HG03103 (cell line): ENCODE results near the gene MAML2.
A peak's percentile ranks its signal among the peaks of the same experiment; 100 is the strongest.
"Not testable (repeated sequence)": the region's sequence is repeated elsewhere in the genome, so short reads cannot be mapped to it uniquely, and the experiment has no call there.

Experiments used
- ATAC-seq: cut with Tn5 transposase; IDR thresholded peaks from one replicate; pipeline ENCODE4 v1.9.1; 2021; ENCODE audit warnings: low read depth; ENCODE audit not compliant: unreplicated experiment

MAML2 gene

GRCh38 chr11:96194581-96195374, 148.2 kb downstream of the MAML2 start:
- ATAC-seq = no peak

DNA sequence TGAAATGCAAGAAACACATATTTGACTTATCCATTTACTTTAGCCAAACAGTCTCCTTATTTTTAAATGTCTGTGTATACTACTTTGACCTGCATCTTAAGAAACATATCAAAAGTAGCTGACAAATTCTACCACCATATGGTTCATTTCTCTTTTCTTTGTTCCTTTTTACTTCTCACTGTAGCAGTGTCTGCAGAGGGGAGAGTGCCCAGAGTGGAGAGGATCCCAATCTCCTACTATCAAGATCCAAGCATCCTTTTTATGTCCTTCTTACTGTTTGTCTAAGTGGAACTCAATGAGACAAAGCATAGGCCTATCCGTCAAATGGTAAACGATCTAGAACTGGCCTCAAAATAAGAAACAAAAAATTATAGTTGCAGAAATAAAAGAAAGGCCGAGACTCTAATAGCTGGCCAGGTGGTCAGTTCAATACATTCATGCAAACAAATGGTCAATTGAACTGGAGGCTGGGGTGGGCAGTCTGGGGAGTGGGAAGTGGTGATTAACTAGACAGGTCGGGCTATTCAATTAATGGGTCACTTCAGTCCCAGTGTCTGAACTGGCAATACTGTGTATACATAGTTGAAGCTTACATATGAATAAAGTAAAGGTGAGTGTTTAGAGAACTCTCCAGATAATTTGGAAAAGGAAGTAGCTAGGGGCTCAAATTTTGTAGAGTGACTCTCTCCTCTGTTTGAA, 149.1 kb downstream of the MAML2 start:
- no peak for ATAC-seq

DNA sequence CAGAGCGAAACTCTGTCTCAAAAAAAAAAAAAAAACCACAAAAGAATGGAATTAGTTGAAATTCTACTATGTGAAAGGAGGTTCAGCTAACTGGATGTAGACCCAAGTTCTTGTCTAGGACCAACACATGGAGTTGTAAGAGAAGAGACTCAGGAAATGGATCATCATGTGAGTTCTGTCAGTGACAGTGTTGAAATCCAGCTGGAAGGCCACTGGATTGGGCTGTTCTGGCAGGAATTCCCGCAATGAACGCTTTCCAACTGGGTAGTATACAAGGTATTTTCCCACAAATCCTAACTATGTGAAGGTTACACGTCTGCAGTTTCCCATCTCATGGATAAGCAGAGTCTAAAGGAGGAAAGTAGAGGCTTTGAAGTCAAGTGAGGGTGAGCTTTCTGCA, 151.2 kb downstream of the MAML2 start:
- no peak for ATAC-seq

- ATAC-seq = no peak
Measured at GRCh38 chr11:96189351-96189750, 153.6 kb downstream of the MAML2 start.

DNA sequence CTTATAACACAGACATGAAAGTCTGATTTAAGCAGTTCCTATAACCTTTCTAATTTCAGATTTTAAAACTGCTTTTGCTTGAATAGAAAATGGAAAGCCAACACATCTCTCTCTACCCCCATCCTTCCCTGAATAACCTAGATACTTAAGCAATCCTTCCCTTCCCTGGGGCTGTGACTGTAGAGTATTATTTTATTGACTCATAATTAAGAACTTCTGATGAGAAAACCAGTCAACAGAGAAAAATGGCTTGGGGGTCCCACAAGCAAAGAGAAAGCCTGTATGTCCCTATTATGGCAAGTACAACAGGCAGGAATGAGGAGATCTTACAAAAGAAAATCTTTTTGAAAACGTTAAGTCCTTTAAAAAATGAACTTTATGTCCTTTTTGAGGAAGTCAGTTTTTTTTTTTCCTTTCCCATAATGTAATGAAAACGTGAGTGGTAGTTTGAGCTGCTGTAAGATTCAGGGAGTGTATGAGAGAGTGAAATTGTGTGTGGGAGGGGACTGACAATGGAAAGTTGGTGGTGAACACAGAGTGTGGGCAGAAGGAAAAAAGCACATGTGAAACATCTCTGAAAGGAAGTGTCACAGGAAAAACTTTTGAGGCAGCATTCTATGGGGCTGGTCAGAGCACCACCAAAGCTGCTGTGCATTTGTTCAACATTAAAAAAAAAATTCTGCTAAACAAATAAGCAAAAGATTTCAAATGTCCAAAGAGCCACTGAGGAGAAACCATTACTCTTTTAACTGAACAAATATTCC, 154.6 kb downstream of the MAML2 start:
- ATAC-seq = peak; percentile 40

DNA sequence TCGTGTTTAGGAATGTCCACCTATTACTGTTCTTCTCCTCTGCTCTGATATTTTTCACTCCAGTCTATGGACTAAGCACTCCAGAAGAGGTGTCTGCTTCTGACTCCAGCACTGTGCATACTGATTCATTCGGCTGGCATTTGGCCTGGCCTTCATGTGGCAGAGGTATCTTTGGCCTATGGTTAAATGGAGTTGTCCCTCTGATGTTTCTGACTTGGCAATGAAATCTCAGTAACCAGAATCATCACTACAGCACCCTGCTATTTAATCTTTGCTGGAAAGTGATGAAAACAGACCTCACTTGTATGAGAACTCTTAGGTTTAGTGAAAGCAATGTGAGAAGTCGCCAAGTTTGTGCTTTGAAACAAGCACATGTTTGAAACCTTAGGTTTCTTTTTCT, 155.2 kb downstream of the MAML2 start:
- ATAC-seq = no peak

- ATAC-seq = no peak
Measured at GRCh38 chr11:96186806-96187205, 156.2 kb downstream of the MAML2 start.

- peak; percentile 59 for ATAC-seq
Measured at GRCh38 chr11:96185220-96185768, 157.7 kb downstream of the MAML2 start.

- not testable (repeated sequence) for ATAC-seq
Measured at GRCh38 chr11:96180937-96181336, 162.1 kb downstream of the MAML2 start.

DNA sequence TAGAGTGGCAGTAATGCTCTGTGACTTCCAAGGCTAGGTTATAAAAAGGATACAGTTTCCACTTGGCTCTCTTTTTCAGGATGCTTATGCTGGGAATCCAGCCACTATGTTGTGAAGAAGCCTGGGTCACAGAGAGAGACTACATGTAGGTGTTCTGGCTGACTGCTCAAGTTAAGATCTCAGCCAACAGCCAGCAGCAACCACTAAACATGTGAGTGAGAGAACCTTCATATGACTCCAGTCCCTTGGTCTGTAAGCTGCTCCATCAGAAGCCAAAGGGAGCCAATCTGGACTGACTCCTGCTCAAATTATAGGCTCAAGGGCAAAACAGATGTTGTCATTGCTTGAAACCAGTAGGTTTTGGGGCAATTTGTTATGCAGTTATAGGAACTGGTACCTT, 162.7 kb downstream of the MAML2 start:
- no peak for ATAC-seq

GRCh38 chr11:96179905-96180304, 163.1 kb downstream of the MAML2 start:
- no peak for ATAC-seq

- no peak for ATAC-seq
Measured at GRCh38 chr11:96178887-96179279, 164.1 kb downstream of the MAML2 start.

- ATAC-seq = no peak
Measured at GRCh38 chr11:96178049-96178886, 164.7 kb downstream of the MAML2 start.

GRCh38 chr11:96177146-96177545, 165.8 kb downstream of the MAML2 start:
- no peak for ATAC-seq

- ATAC-seq = no peak
Measured at GRCh38 chr11:96173906-96174305, 169.1 kb downstream of the MAML2 start.

DNA sequence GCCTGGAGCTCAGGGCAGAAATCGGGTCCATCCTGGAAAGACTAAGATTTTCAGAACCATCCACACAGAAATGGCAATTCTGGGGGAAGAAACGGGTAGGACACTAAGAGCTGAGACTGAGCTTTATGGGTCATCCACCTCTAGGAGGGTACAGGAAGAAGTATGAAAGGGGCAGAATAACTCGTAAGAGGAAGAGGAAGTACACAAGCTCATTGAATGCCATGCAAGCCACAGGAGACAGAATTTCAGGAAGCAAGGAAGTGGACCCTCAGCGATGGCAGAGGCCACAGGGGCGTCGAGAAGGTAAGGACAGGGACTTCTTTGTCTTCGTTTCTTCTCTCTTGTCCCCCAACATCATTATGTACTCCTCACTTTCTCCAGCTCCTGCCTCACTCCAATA, 169.6 kb downstream of the MAML2 start:
- ATAC-seq = no peak

DNA sequence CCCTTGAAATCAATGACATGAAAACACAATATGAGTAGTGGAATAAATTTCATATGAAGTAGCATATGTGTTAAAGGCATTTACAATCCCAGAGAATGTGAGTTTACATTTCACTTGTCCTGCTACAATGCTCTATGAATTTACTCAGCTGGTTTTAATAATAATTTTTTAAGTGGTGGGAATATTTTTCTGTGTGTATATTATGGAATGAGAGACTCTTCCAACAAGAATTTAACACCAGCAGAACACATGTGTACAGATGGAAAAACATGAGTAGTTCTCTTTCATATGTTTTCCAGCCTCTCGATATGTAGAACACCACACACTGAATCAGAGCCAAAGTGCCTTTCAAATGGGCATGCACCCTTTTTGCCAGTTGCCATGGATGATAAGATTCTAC, 170.4 kb downstream of the MAML2 start:
- ATAC-seq = no peak

DNA sequence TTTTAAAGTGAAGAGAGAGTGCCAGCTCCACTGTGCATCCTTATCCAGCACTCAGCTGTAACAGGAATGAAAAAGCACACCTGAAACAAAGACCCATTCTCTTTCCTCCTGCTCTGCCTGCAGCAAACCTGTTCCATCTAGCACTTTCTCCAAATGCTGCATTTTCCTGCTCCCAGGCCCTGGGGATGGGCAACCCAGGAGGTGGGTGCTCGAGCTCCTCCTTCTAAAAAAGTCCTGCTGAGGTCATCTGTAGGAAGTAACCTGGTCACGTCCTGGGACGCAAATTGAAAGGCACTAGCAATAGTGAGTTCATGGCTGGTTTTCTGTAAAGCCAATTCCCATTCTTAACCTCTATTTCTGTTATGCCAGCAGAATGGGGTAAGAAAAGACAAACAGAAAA, 173.7 kb downstream of the MAML2 start:
- no peak for ATAC-seq

DNA sequence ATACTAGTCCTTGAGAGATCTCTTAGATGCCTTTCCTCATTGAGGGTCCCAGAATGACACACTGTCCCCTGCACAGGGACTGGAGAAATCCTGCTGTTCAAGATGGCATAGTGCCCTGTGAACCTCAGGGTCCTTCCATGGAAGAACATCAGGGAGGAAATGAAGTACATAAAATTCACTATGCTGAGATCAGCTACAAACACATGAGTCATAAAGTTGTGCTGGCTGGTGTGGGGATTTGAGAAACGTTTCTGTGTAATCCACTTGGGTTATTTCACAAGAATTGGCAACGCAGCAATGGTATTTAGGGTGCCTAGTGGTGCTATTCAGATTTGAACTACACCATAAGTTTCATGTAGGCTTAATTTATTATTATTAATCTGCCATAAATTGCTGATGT, 174.4 kb downstream of the MAML2 start:
- no peak for ATAC-seq

DNA sequence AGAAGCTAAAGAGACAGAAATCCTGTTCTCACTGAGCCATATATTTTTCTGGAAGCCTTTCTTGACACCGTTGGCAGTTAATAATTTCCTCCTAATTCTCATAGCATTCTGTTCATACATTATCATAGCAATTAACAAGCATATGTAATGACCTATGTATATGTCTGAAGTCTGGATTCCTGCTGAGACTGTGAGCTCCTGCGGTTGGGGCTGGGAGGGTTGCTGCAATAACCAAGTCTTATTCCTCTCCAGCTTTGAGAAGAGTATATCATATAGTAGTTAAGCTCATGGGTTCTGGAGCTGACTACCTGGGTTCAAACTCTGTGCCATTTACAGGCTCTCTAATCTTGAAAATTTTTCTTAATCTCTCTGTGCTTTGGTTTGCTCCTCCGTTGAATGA, 175.2 kb downstream of the MAML2 start:
- no peak for ATAC-seq
